HEK293 (cell line): ENCODE measurements around the gene YOD1.

Experiments used
- CTCF ChIA-PET: fragments of 350-600 bp; formaldehyde crosslinking; extraction: SDS; loops from one replicate; lab custom pipeline; 2021; ENCODE audit warnings: antibody characterized with exemption; lab: Yijun Ruan, JAX
- POLR2A ChIA-PET: fragments of 300-600 bp; formaldehyde crosslinking; extraction: SDS; loops from one replicate; lab custom pipeline; 2020; ENCODE audit warnings: antibody characterized with exemption, inconsistent platforms; lab: Yijun Ruan, JAX
- H3K27ac ChIP-seq: fragments of 200-500 bp; sonication (Bioruptor generic); 2 replicates; pipeline ENCODE4 v1.5.1; 2014; ENCODE audit warnings: low read depth, low read length, control low read depth, inconsistent platforms; ENCODE audit errors: extremely low read depth
- H3K36me3 ChIP-seq, 2 experiments: fragments of 200-500 bp in 1 of 2; sonication (Bioruptor generic) in 1 of 2; 1 replicate in 1 of 2; 2 replicates in 1 of 2; pipeline ENCODE4 v1.5.1; 2014 to 2017; ENCODE audit warnings: inconsistent platforms in 2 of 2, low read length in 2 of 2; ENCODE audit not compliant: control insufficient read depth in 2 of 2, insufficient read depth in 1 of 2
- H3K4me1 ChIP-seq: fragments of 200-500 bp; sonication (Bioruptor generic); 2 replicates; pipeline ENCODE4 v1.5.1; 2014; ENCODE audit warnings: mild to moderate bottlenecking, low read length, inconsistent platforms; ENCODE audit not compliant: control insufficient read depth, insufficient read depth
- H3K4me3 ChIP-seq: 2 replicates; pipeline ENCODE4 v1.5.1; 2011; ENCODE audit warnings: low read depth, mild to moderate bottlenecking, control low read depth, low read length, moderate library complexity
- H3K9me3 ChIP-seq: fragments of 200-500 bp; sonication (Bioruptor generic); 2 replicates; pipeline ENCODE4 v1.5.1; 2014; ENCODE audit warnings: low read depth, low read length, inconsistent platforms; ENCODE audit not compliant: control insufficient read depth, insufficient read depth
- BCL11A ChIP-seq: fragments of 450-650 bp; formaldehyde crosslinking; IDR thresholded peaks from 2 replicates; pipeline ENCODE4 v1.5.1; 2016; ENCODE audit warnings: low read depth, missing biosample characterization, missing genetic modification characterization
- GLI2 ChIP-seq: fragments of 450-650 bp; formaldehyde crosslinking; IDR thresholded peaks from 2 replicates; pipeline ENCODE4; 2017; ENCODE audit warnings: missing biosample characterization, missing genetic modification characterization, low read depth, borderline replicate concordance
- SALL2 ChIP-seq: fragments of 450-650 bp; formaldehyde crosslinking; IDR thresholded peaks from 2 replicates; pipeline ENCODE4 v1.5.0; 2017; ENCODE audit warnings: missing biosample characterization, mild to moderate bottlenecking, missing genetic modification characterization, borderline replicate concordance
- TSHZ1 ChIP-seq: fragments of 450-650 bp; formaldehyde crosslinking; IDR thresholded peaks from 2 replicates; pipeline ENCODE4 v1.5.1; 2016; ENCODE audit warnings: missing biosample characterization, missing genetic modification characterization, borderline replicate concordance
- YY2 ChIP-seq: fragments of 450-650 bp; formaldehyde crosslinking; IDR thresholded peaks from 2 replicates; pipeline ENCODE4 v1.5.1; 2016; ENCODE audit warnings: missing biosample characterization, missing genetic modification characterization
- ZBTB17 ChIP-seq: fragments of 450-650 bp; formaldehyde crosslinking; IDR thresholded peaks from 2 replicates; pipeline ENCODE4 v1.5.1; 2016; ENCODE audit warnings: missing biosample characterization, missing genetic modification characterization
- ZBTB20 ChIP-seq: fragments of 450-650 bp; formaldehyde crosslinking; IDR thresholded peaks from 2 replicates; pipeline ENCODE4 v1.5.1; 2016; ENCODE audit warnings: missing biosample characterization, missing genetic modification characterization
- ZBTB21 ChIP-seq: fragments of 450-650 bp; formaldehyde crosslinking; IDR thresholded peaks from 2 replicates; pipeline ENCODE4 v1.5.1; 2017; ENCODE audit warnings: missing biosample characterization, missing genetic modification characterization
- ZBTB6 ChIP-seq: fragments of 450-650 bp; formaldehyde crosslinking; IDR thresholded peaks from 2 replicates; pipeline ENCODE4 v1.5.1; 2017; ENCODE audit warnings: missing biosample characterization, missing genetic modification characterization
- ZNF10 ChIP-seq: fragments of 450-650 bp; formaldehyde crosslinking; IDR thresholded peaks from 2 replicates; pipeline ENCODE4 v1.5.1; 2017; ENCODE audit warnings: missing biosample characterization, missing genetic modification characterization
- ZNF121 ChIP-seq: fragments of 450-650 bp; formaldehyde crosslinking; IDR thresholded peaks from 2 replicates; pipeline ENCODE4 v1.5.1; 2016; ENCODE audit warnings: missing biosample characterization, missing genetic modification characterization
- ZNF292 ChIP-seq: fragments of 450-650 bp; formaldehyde crosslinking; IDR thresholded peaks from 2 replicates; pipeline ENCODE4 v1.5.1; 2016; ENCODE audit warnings: low read depth, missing biosample characterization, missing genetic modification characterization, borderline replicate concordance
- ZNF341 ChIP-seq: fragments of 450-650 bp; formaldehyde crosslinking; IDR thresholded peaks from 2 replicates; pipeline ENCODE4; 2016; ENCODE audit warnings: low read depth, missing biosample characterization, missing genetic modification characterization
- ZNF404 ChIP-seq: fragments of 450-650 bp; formaldehyde crosslinking; IDR thresholded peaks from 2 replicates; pipeline ENCODE4 v1.5.1; 2017; ENCODE audit warnings: missing biosample characterization, missing genetic modification characterization
- ZNF544 ChIP-seq: fragments of 450-650 bp; formaldehyde crosslinking; IDR thresholded peaks from 2 replicates; pipeline ENCODE4 v1.5.0; 2017; ENCODE audit warnings: missing biosample characterization, missing genetic modification characterization
- ZNF626 ChIP-seq: fragments of 450-650 bp; sonication (Bioruptor Pico); formaldehyde crosslinking; IDR thresholded peaks from 2 replicates; pipeline ENCODE4 v1.5.1; 2018; ENCODE audit warnings: missing biosample characterization, missing genetic modification characterization, inconsistent platforms
- ZNF639 ChIP-seq: fragments of 450-650 bp; formaldehyde crosslinking; IDR thresholded peaks from 2 replicates; pipeline ENCODE4 v1.5.1; 2016; ENCODE audit warnings: missing biosample characterization, missing genetic modification characterization
- ZNF677 ChIP-seq: fragments of 450-650 bp; IDR thresholded peaks from 2 replicates; pipeline ENCODE4 v1.5.0; 2018; ENCODE audit warnings: missing biosample characterization, mild to moderate bottlenecking, missing genetic modification characterization, moderate library complexity
- ZNF707 ChIP-seq: fragments of 450-650 bp; formaldehyde crosslinking; IDR thresholded peaks from 2 replicates; pipeline ENCODE4 v1.5.1; 2016; ENCODE audit warnings: missing biosample characterization, missing genetic modification characterization
- ZNF747 ChIP-seq: fragments of 450-650 bp; formaldehyde crosslinking; IDR thresholded peaks from 2 replicates; pipeline ENCODE4 v1.5.1; 2016; ENCODE audit warnings: missing biosample characterization, missing genetic modification characterization
- TF ChIP-seq, protein P1 (sequence below): fragments of 450-650 bp; formaldehyde crosslinking; IDR thresholded peaks from 2 replicates; pipeline ENCODE4 v1.5.1; 2017; ENCODE audit warnings: missing biosample characterization, missing genetic modification characterization
- TF ChIP-seq, protein P2 (sequence below): fragments of 450-650 bp; formaldehyde crosslinking; IDR thresholded peaks from 2 replicates; pipeline ENCODE4 v1.5.1; 2016; ENCODE audit warnings: missing biosample characterization, missing genetic modification characterization, low read depth

YOD1 gene

DNA sequence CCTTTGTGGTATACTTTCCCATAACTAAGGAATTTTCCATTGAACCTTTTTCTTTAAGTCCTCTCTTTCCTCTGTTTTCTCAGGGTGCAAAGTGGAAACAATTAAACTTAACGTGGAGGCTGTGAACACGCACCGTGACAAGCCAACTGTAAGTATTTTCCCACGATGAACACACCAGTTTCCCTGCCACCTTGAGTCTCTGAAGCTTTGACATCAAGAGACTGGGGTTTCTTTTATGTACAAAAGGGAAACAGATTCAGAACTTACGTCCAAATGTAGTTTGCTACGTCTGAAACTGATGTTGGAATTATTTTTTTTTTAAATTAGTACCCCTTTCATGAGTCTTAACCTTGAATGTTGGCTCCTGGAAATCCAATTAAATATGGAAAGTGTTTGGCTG is 20.4 kb upstream of the YOD1 start:
- TF ChIP-seq ZNF404 (no peak), ZNF10 (tag by site-specific recombination) (no peak), SALL2 (tag by site-specific recombination) (no peak), ZNF639 (tag by site-specific recombination) (no peak)
- TF ChIP-seq, all 188 proteins: peak for 0
- Histone ChIP-seq H3K9me3 (no peaks in the 10 kb centered on the region), H3K27ac (no peak overlapping the region), H3K4me3 (no peak overlapping the region), H3K4me1 (no peaks in the 10 kb centered on the region), H3K36me3 (peaks cover 0 to 44% of the 10 kb centered on the region in 2 experiments; a peak in 1 of 3 replicates)
- CTCF ChIA-PET, result interaction anchor here (0.7 to 4.8 kb wide), 8 partner anchors 9 to 379 kb away, joined by 3 to 25 read pairs (median 4); partner anchors contain the start of gene YOD1
- POLR2A ChIA-PET, result interaction anchor here (1.3 kb wide), 1 partner anchor 18 kb away, joined by 3 read pairs; the partner anchor contains the start of gene PFKFB2

DNA sequence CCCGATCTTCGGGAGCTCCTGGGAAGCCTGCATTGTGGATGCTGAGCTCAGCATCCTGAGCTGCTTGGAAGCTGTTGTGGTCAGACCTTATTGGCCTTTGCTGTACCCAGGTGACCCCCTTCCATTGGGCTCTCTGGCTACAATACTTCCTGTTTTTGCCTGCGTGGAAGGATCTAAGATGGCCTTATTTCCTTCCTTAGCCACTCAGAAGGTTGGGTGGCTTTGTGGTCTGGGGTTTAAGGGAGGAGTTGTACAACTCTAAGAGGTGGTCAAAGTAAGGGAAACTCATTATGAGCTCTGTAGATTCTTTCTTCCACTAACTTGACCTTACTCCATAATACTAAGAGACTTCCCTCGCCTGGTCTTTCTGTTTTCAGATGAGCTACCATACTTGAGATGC is 19.8 kb upstream of the YOD1 start:
- CTCF ChIA-PET, result interaction anchor here (0.5 to 1.7 kb wide), 7 partner anchors 10 to 496 kb away, joined by 3 to 4 read pairs (median 4); no protein-coding TSS in a partner anchor

More for the DNA sequence above, 19.8 kb upstream of the YOD1 start:
- TF ChIP-seq ZNF626 (tag by site-specific recombination) (no peak), ZNF292 (tag by site-specific recombination) (no peak), ZBTB6 (tag by site-specific recombination) (no peak), ZBTB21 (tag by site-specific recombination) (no peak), ZNF121 (tag by site-specific recombination) (no peak), ZBTB17 (tag by site-specific recombination) (no peak), YY2 (tag by site-specific recombination) (no peak), GLI2 (tag by site-specific recombination) (no peak), ZNF341 (tag by site-specific recombination) (no peak), ZNF677 (tag by site-specific recombination) (no peak), ZBTB20 (tag by site-specific recombination) (no peak), ZNF747 (no peak), ZNF707 (tag by site-specific recombination) (no peak), BCL11A (no peak), TSHZ1 (tag by site-specific recombination) (no peak), ZNF544 (tag by site-specific recombination) (no peak)
- TF ChIP-seq, protein P1, sequence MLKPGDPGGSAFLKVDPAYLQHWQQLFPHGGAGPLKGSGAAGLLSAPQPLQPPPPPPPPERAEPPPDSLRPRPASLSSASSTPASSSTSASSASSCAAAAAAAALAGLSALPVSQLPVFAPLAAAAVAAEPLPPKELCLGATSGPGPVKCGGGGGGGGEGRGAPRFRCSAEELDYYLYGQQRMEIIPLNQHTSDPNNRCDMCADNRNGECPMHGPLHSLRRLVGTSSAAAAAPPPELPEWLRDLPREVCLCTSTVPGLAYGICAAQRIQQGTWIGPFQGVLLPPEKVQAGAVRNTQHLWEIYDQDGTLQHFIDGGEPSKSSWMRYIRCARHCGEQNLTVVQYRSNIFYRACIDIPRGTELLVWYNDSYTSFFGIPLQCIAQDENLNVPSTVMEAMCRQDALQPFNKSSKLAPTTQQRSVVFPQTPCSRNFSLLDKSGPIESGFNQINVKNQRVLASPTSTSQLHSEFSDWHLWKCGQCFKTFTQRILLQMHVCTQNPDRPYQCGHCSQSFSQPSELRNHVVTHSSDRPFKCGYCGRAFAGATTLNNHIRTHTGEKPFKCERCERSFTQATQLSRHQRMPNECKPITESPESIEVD, result no peak
- TF ChIP-seq, protein P2, sequence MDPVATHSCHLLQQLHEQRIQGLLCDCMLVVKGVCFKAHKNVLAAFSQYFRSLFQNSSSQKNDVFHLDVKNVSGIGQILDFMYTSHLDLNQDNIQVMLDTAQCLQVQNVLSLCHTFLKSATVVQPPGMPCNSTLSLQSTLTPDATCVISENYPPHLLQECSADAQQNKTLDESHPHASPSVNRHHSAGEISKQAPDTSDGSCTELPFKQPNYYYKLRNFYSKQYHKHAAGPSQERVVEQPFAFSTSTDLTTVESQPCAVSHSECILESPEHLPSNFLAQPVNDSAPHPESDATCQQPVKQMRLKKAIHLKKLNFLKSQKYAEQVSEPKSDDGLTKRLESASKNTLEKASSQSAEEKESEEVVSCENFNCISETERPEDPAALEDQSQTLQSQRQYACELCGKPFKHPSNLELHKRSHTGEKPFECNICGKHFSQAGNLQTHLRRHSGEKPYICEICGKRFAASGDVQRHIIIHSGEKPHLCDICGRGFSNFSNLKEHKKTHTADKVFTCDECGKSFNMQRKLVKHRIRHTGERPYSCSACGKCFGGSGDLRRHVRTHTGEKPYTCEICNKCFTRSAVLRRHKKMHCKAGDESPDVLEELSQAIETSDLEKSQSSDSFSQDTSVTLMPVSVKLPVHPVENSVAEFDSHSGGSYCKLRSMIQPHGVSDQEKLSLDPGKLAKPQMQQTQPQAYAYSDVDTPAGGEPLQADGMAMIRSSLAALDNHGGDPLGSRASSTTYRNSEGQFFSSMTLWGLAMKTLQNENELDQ (tag by site-specific recombination), result no peak
- TF ChIP-seq, all 188 proteins: peak for 0
- POLR2A ChIA-PET, result interaction anchor here (1.3 kb wide), 1 partner anchor 18 kb away, joined by 3 read pairs; the partner anchor contains the start of gene PFKFB2
- Histone ChIP-seq H3K4me1 (no peaks in the 10 kb centered on the region), H3K27ac (no peak overlapping the region), H3K4me3 (no peak overlapping the region), H3K9me3 (no peaks in the 10 kb centered on the region), H3K36me3 (peaks cover 0 to 48% of the 10 kb centered on the region in 2 experiments; a peak in 1 of 3 replicates)
